H9 (cell line): ENCODE measurements around the gene UGT1A6. TPM values are rescaled to one million over a fixed set of nuclear protein-coding genes. Genes with fewer than 3 reads are reported as not detected.

Experiments
- DNase-seq: peaks from one replicate; pipeline ENCODE4 v3.0.0-alpha.2; 2017
- H2AFZ ChIP-seq: one replicate; pipeline ENCODE4 v1.6.1; 2013; ENCODE audit warnings: mild to moderate bottlenecking, low read length, control low read depth, moderate library complexity
- H2AK5ac ChIP-seq: 2 replicates; pipeline ENCODE4 v1.6.1; 2013; ENCODE audit warnings: low read length, control low read depth, mixed read lengths; ENCODE audit not compliant: insufficient read length
- H2BK120ac ChIP-seq: one replicate; pipeline ENCODE4 v1.6.1; 2013; ENCODE audit warnings: low read depth, mild to moderate bottlenecking, low read length, control low read depth, inconsistent platforms; ENCODE audit not compliant: poor library complexity, severe bottlenecking
- H2BK12ac ChIP-seq: 2 replicates; pipeline ENCODE4 v1.6.1; 2013; ENCODE audit warnings: low read length, control low read depth, mixed read lengths, low read depth; ENCODE audit not compliant: insufficient read length
- H2BK15ac ChIP-seq: 2 replicates; pipeline ENCODE4 v1.6.1; 2013; ENCODE audit warnings: low read depth, low read length, control low read depth
- H2BK20ac ChIP-seq: one replicate; pipeline ENCODE4 v1.6.1; 2013; ENCODE audit warnings: low read depth, mild to moderate bottlenecking, low read length, control low read depth, inconsistent platforms; ENCODE audit not compliant: poor library complexity, severe bottlenecking
- H2BK5ac ChIP-seq: 2 replicates; pipeline ENCODE4 v1.6.1; 2013; ENCODE audit warnings: low read length, control low read depth, mixed read lengths; ENCODE audit not compliant: insufficient read length
- H3K14ac ChIP-seq: 2 replicates; pipeline ENCODE4 v1.6.1; 2013; ENCODE audit warnings: low read length, control low read depth; ENCODE audit not compliant: insufficient read depth
- H3K18ac ChIP-seq: 2 replicates; pipeline ENCODE4 v1.6.1; 2013; ENCODE audit warnings: low read depth, mild to moderate bottlenecking, mixed read lengths, low read length, control low read depth; ENCODE audit not compliant: insufficient read length
- H3K23ac ChIP-seq: 2 replicates; pipeline ENCODE4 v1.6.1; 2013; ENCODE audit warnings: low read length, control low read depth, mixed read lengths, low read depth; ENCODE audit not compliant: insufficient read length
- H3K23me2 ChIP-seq: 2 replicates; pipeline ENCODE4 v1.6.1; 2013; ENCODE audit warnings: low read depth, mild to moderate bottlenecking, mixed read lengths, low read length, control low read depth; ENCODE audit not compliant: insufficient read length, poor library complexity, severe bottlenecking
- H3K27ac ChIP-seq: 2 replicates; pipeline ENCODE4 v1.5.1; 2013; ENCODE audit warnings: low read length, control low read depth, mixed read lengths, low read depth; ENCODE audit not compliant: insufficient read length
- H3K27me3 ChIP-seq: 2 replicates; pipeline ENCODE4 v1.6.1; 2013; ENCODE audit warnings: low read length, control low read depth, inconsistent platforms; ENCODE audit not compliant: insufficient read depth
- H3K4ac ChIP-seq: 2 replicates; pipeline ENCODE4 v1.6.1; 2013; ENCODE audit warnings: low read depth, mild to moderate bottlenecking, control low read depth, inconsistent platforms, low read length, moderate library complexity
- H3K4me1 ChIP-seq: 2 replicates; pipeline ENCODE4 v1.6.1; 2013; ENCODE audit warnings: low read length, control low read depth, inconsistent platforms; ENCODE audit not compliant: insufficient read depth
- H3K4me2 ChIP-seq: 2 replicates; pipeline ENCODE4 v1.6.1; 2013; ENCODE audit warnings: low read length, control low read depth, mixed read lengths; ENCODE audit not compliant: insufficient read length, insufficient read depth
- H3K56ac ChIP-seq: 2 replicates; pipeline ENCODE4 v1.6.1; 2013; ENCODE audit warnings: low read depth, mild to moderate bottlenecking, mixed read lengths, low read length, control low read depth; ENCODE audit not compliant: insufficient read length
- H3K79me1 ChIP-seq: 2 replicates; pipeline ENCODE4 v1.6.1; 2013; ENCODE audit warnings: low read depth, mild to moderate bottlenecking, moderate library complexity, low read length, control low read depth, inconsistent platforms; ENCODE audit not compliant: insufficient read depth, poor library complexity, severe bottlenecking
- H3K79me2 ChIP-seq: 2 replicates; pipeline ENCODE4 v1.6.1; 2013; ENCODE audit warnings: low read length, control low read depth, inconsistent platforms; ENCODE audit not compliant: insufficient read depth
- H3K9ac ChIP-seq: 2 replicates; pipeline ENCODE4 v1.6.1; 2013; ENCODE audit warnings: low read length, control low read depth, mixed read lengths; ENCODE audit not compliant: insufficient read length; ENCODE audit errors: extremely low read depth
- H3K9me3 ChIP-seq: one replicate; pipeline ENCODE4 v1.6.1; 2013; ENCODE audit warnings: low read depth, low read length, inconsistent platforms; ENCODE audit not compliant: control insufficient read depth
- H3T11ph ChIP-seq: one replicate; pipeline ENCODE4 v1.6.1; 2013; ENCODE audit warnings: mild to moderate bottlenecking, low read length, control low read depth, inconsistent platforms
- H4K20me1 ChIP-seq: one replicate; pipeline ENCODE4 v1.6.1; 2013; ENCODE audit not compliant: control insufficient read depth, insufficient read length, insufficient read depth
- H4K5ac ChIP-seq: 2 replicates; pipeline ENCODE4 v1.6.1; 2013; ENCODE audit warnings: low read depth, mild to moderate bottlenecking, mixed read lengths, low read length, control low read depth; ENCODE audit not compliant: insufficient read length
- H4K8ac ChIP-seq: replicated peaks from 2 replicates; pipeline ENCODE4 v1.6.1; 2013; ENCODE audit warnings: low read length, control low read depth, mixed read lengths, low read depth; ENCODE audit not compliant: insufficient read length
- H4K91ac ChIP-seq: 2 replicates; pipeline ENCODE4 v1.6.1; 2013; ENCODE audit warnings: low read depth, mild to moderate bottlenecking, moderate library complexity, mixed read lengths, low read length, control low read depth; ENCODE audit not compliant: insufficient read length
- H3K27ac Mint-ChIP-seq, 3 experiments: 2 replicates in 2 of 3; 3 replicates in 1 of 3; pipeline ENCODE4 v1.8.0; 2020 to 2021; ENCODE audit warnings: mixed read lengths in 3 of 3, mild to moderate bottlenecking in 1 of 3, moderate library complexity in 1 of 3
- H3K27me3 Mint-ChIP-seq: 2 replicates; pipeline ENCODE4 v1.8.0; 2021; ENCODE audit warnings: low read depth, mild to moderate bottlenecking, moderate library complexity, mixed read lengths
- H3K36me3 Mint-ChIP-seq, 3 experiments: 2 replicates in 2 of 3; 3 replicates in 1 of 3; pipeline ENCODE4 v1.8.0; 2020 to 2021; ENCODE audit warnings: low read depth in 3 of 3, mixed read lengths in 3 of 3; ENCODE audit not compliant: insufficient read depth in 1 of 3
- H3K4me1 Mint-ChIP-seq, 2 experiments: 2 replicates each; pipeline ENCODE4 v1.8.0; 2020; ENCODE audit warnings: mixed read lengths in 2 of 2
- H3K4me3 Mint-ChIP-seq, 2 experiments: 2 replicates in 1 of 2; 3 replicates in 1 of 2; pipeline ENCODE4 v1.8.0; 2020 to 2021; ENCODE audit warnings: mild to moderate bottlenecking in 2 of 2, mixed read lengths in 2 of 2, moderate library complexity in 1 of 2
- H3K9me3 Mint-ChIP-seq, 2 experiments: 2 replicates in 1 of 2; 3 replicates in 1 of 2; pipeline ENCODE4 v1.8.0; 2020; ENCODE audit warnings: mild to moderate bottlenecking in 2 of 2, mixed read lengths in 2 of 2, moderate library complexity in 1 of 2
- WGBS: extraction: QIAGEN DNeasy Blood & Tissue Kit; methylation state at CpG from one replicate; pipeline ENCODE4 v1.1.7; 2013; ENCODE audit warnings: missing lambda C conversion rate, low lambda C conversion rate, mixed read lengths; ENCODE audit not compliant: insufficient read length; ENCODE audit errors: extremely low coverage; 5-methylcytosine and 5-hydroxymethylcytosine counted together
- total RNA-seq: library from RNA; stranded (reverse); gene quantifications from 2 replicates; pipeline ENCODE4 v1.2.1, GENCODE V29; 2021
- TF ChIP-seq, protein P1 (sequence below): fragments of 200-600 bp; sonication (generic); conservative IDR thresholded peaks from 3 replicates; pipeline ENCODE4 v1.8.0; 2021; ENCODE audit warnings: antibody characterized with exemption, mild to moderate bottlenecking

The UGT1A6 gene
- total RNA-seq, 1 experiment from 2014 or later: not detected

DNA sequence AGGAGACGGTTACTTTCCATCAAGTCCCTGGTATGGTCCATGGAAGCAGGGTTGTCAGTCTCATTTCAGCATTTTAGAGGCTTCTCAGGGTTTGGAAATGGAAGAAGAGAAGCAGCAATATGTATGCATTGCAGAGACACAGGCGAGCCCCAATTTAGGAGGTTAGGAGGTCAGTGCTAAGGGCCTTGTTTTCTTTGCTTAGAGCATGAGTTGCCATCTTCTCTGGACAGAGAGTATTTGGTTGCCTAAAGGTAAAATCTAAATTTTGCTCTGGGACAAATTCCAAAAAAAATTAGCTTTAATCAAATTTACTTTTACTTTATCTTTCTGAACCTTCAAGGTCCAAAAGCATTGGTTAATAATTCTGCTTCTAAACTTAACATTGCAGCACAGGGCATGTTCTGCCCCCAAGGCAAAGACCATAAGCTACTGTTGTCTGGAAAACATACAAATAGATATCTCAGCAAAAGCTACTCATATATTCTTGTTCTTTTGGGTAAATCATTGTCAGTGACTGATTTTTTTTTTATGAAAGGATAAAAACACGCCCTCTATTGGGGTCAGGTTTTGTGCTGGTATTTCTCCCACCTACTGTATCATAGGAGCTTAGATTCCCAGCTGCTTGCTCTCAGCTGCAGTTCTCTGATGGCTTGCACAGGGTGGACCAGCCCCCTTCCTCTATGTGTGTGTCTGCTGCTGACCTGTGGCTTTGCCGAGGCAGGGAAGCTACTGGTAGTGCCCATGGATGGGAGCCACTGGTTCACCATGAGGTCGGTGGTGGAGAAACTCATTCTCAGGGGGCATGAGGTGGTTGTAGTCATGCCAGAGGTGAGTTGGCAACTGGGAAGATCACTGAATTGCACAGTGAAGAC, 21.2 kb upstream of the UGT1A6 start, which contains the start of gene UGT1A9:
UGT1A9 (plus strand) TSS at position 609 of the 872 bp plus-strand sequence; CDS start at position 646, 37 bp downstream.
- H3K4me2 ChIP-seq: no peak within 1 kb of the TSS
- Mint-ChIP-seq H3K9me3 (peaks cover 0 to 8% of the 10 kb centered on the region in 2 experiments; a peak in 2 of 5 replicates), H3K4me1 (peaks cover 2 to 5% of the 10 kb centered on the region in 2 experiments; a peak in 3 of 4 replicates), H3K27ac (no peak within 1 kb of the TSS; a peak in 1 of 7 replicates), H3K27me3 (peaks cover 13% of the 10 kb centered on the region), H3K36me3 (no peaks in the 10 kb centered on the region), H3K4me3 (no peak within 1 kb of the TSS)
- WGBS: no CpG with 5 or more reads among the region's 5 CpGs
- no peak within 1 kb of the TSS for H2AK5ac ChIP-seq
- H3K79me1 ChIP-seq: no peaks in the 10 kb centered on the region
- H2BK12ac ChIP-seq: no peak within 1 kb of the TSS
- no peak within 1 kb of the TSS for H2BK120ac ChIP-seq
- H2BK15ac ChIP-seq: no peak within 1 kb of the TSS
- H3K79me2 ChIP-seq: no peaks in the 10 kb centered on the region
- no peak within 1 kb of the TSS for H3K4ac ChIP-seq
- H3K9ac ChIP-seq: no peak within 1 kb of the TSS
- no peak within 1 kb of the TSS for H4K5ac ChIP-seq
- H3K23me2 ChIP-seq: no peaks in the 10 kb centered on the region
- no peak within 1 kb of the TSS for H3K23ac ChIP-seq
- H3K9me3 ChIP-seq: no peaks in the 10 kb centered on the region
- H3K18ac ChIP-seq: no peak within 1 kb of the TSS
- H3K56ac ChIP-seq: no peak within 1 kb of the TSS
- no peak within 1 kb of the TSS for H4K8ac ChIP-seq
- no peak within 1 kb of the TSS for H2BK20ac ChIP-seq
- H3K4me1 ChIP-seq: no peaks in the 10 kb centered on the region; the same call in 1 of the 2 replicates
- H2AFZ ChIP-seq: no peak within 1 kb of the TSS
- H3K14ac ChIP-seq: no peak within 1 kb of the TSS
- TF ChIP-seq, protein P1, sequence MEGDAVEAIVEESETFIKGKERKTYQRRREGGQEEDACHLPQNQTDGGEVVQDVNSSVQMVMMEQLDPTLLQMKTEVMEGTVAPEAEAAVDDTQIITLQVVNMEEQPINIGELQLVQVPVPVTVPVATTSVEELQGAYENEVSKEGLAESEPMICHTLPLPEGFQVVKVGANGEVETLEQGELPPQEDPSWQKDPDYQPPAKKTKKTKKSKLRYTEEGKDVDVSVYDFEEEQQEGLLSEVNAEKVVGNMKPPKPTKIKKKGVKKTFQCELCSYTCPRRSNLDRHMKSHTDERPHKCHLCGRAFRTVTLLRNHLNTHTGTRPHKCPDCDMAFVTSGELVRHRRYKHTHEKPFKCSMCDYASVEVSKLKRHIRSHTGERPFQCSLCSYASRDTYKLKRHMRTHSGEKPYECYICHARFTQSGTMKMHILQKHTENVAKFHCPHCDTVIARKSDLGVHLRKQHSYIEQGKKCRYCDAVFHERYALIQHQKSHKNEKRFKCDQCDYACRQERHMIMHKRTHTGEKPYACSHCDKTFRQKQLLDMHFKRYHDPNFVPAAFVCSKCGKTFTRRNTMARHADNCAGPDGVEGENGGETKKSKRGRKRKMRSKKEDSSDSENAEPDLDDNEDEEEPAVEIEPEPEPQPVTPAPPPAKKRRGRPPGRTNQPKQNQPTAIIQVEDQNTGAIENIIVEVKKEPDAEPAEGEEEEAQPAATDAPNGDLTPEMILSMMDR: no peak
- H3K27ac ChIP-seq: no peak within 1 kb of the TSS
- no peak for DNase-seq
- no peaks in the 10 kb centered on the region for H3K27me3 ChIP-seq
- no peak within 1 kb of the TSS for H3T11ph ChIP-seq
- no peak within 1 kb of the TSS for H4K91ac ChIP-seq
- H2BK5ac ChIP-seq: no peak within 1 kb of the TSS
- H4K20me1 ChIP-seq: no peaks in the 10 kb centered on the region
